Endometrium (tissue), 2 donors: ENCODE results near the gene PSTK.

Experiments
- FAIRE-seq: peaks from 2 replicates; lab custom pipeline; 2012; peaks lifted over from hg19 to GRCh38; lab: Jason Lieb, UNC
- donor health status: control.
- donor health status: control.

Gene PSTK

GRCh38 chr10:123019941-123020703 is 39.9 kb downstream of the PSTK start:
- no peak for FAIRE-seq

GRCh38 chr10:123021517-123021916 is 41.3 kb downstream of the PSTK start:
- no peak for FAIRE-seq

- no peak for FAIRE-seq
Observed at GRCh38 chr10:123024540-123024939, 44.3 kb downstream of the PSTK start.

GRCh38 chr10:123026302-123026701 is 46.1 kb downstream of the PSTK start:
- no peak for FAIRE-seq

- FAIRE-seq = no peak
Observed at GRCh38 chr10:123027861-123028260, 47.7 kb downstream of the PSTK start.

GRCh38 chr10:123031124-123031523 is 50.9 kb downstream of the PSTK start:
- FAIRE-seq = no peak

GRCh38 chr10:123034332-123034731 is 54.1 kb downstream of the PSTK start:
- FAIRE-seq = no peak

- FAIRE-seq = no peak
Observed at GRCh38 chr10:123035467-123036086, 55.4 kb downstream of the PSTK start.

GRCh38 chr10:123038782-123039631 is 58.8 kb downstream of the PSTK start:
- no peak for FAIRE-seq

- no peak for FAIRE-seq
Observed at GRCh38 chr10:123039632-123039930, 59.4 kb downstream of the PSTK start.
